SK-N-MC (cell line): Measurements from ENCODE around the gene RARS2.

Experiments
- EZH2 ChIP-seq: fragments of 200-600 bp; sonication (generic); IDR thresholded peaks from one replicate; pipeline ENCODE4 v1.6.1; 2017; ENCODE audit warnings: antibody characterized with exemption
- POLR2AphosphoS5 ChIP-seq: IDR thresholded peaks from 2 replicates; pipeline ENCODE4 v1.6.1; 2012; ENCODE audit warnings: mild to moderate bottlenecking, low read depth, low read length, borderline replicate concordance

DNA sequence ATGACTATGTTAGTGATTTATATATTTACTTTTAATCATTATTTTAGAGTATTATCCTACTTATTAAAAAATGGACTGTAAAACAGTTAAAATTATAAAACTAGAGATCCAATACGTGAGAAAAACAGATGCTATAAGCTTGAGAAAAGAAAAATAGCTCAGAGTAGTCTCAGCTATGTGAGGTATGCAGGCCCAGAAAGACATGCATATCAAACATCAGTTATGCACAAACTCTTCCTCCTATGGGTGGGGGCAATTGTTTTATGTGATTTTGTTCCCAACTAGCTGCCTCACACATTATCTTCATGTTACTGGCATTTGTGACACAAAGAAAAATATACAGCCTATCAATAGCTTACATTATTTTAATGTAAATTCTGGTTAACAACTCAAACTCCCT is 28.8 kb downstream of the RARS2 start:
- no peak for TF ChIP-seq EZH2
- TF ChIP-seq POLR2AphosphoS5 = no peak
